DOHH2 (cell line): Measurements from ENCODE around the gene MIAT.

ENCODE experiments used
- EZH2phosphoT487 ChIP-seq: fragments of 200-600 bp; sonication (generic); IDR thresholded peaks from 2 replicates; pipeline ENCODE4 v1.6.1; 2017; ENCODE audit warnings: borderline replicate concordance, mild to moderate bottlenecking, antibody characterized with exemption, low read length, moderate library complexity, mixed read lengths
- TF ChIP-seq, protein P1 (sequence below): fragments of 200-600 bp; sonication (generic); IDR thresholded peaks from one replicate; pipeline ENCODE4 v1.5.1; 2014; ENCODE audit warnings: antibody characterized with exemption, mild to moderate bottlenecking, low read depth, low read length; ENCODE audit not compliant: poor library complexity, severe bottlenecking

DNA sequence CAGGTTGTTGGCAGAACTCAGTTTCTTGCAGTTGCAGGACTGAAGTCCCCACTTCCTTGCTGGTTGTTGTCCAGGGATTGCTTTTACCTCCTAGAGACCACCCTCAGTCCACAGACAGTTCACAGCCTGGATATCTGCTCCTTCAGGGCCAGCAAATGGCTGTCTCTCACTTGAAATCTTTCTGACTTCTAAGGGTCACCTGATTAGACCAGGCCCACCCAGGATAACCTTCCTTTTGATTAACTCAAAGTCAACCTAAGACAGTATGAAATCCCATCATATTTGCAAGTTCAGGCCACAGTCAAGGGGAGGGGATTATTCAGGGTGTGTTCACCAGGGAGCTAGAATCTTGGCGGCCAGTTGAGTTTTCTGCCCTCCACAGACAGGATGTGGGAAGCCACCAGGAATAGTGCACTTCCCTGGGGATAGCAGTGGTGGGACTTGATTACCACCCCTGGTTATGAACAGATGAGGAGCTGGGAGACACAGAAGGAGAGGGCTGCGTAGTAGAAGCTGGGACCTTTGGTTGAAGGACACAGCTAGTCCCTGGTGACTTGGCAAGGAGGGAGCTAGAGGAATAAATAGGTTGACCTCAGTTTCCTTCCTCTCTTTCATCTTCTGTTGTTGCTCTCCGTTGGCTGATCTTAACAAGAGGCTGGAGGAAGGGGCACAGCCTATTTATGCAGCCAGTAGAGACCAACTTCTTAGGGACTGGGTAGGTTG is 33.4 kb downstream of the MIAT start:
- TF ChIP-seq, protein P1, sequence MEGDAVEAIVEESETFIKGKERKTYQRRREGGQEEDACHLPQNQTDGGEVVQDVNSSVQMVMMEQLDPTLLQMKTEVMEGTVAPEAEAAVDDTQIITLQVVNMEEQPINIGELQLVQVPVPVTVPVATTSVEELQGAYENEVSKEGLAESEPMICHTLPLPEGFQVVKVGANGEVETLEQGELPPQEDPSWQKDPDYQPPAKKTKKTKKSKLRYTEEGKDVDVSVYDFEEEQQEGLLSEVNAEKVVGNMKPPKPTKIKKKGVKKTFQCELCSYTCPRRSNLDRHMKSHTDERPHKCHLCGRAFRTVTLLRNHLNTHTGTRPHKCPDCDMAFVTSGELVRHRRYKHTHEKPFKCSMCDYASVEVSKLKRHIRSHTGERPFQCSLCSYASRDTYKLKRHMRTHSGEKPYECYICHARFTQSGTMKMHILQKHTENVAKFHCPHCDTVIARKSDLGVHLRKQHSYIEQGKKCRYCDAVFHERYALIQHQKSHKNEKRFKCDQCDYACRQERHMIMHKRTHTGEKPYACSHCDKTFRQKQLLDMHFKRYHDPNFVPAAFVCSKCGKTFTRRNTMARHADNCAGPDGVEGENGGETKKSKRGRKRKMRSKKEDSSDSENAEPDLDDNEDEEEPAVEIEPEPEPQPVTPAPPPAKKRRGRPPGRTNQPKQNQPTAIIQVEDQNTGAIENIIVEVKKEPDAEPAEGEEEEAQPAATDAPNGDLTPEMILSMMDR = no peak
- TF ChIP-seq EZH2phosphoT487 = no peak
